GM12873 (cell line): ENCODE results near the gene RD3L.

Experiments used
- TF ChIP-seq, protein P1 (sequence below): IDR thresholded peaks from 2 replicates; pipeline ENCODE4 v1.5.1; 2012; ENCODE audit warnings: low read depth, mild to moderate bottlenecking, moderate library complexity, low read length, control low read depth; ENCODE audit not compliant: insufficient read depth; ENCODE audit errors: missing control alignments

Gene RD3L

DNA sequence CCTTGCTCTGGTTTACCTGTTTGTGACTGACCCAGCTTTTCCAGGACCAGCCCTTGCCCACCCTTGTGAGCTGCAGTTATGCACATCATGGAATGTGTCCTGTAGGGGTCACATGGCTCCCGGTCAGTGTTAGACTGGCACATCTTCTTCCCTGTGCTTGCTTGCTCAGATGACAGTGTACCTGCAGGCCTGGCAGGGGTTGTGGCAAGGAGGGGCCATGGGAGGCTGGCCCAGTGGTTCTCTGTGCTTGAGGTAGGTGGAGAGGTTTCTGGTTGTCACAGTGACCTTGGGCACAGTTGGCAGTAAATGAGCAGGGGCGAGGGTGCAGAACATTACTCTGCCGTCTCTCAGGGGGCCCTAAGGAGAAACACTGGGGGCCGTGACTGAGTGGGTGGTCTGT lies 27.6 kb upstream of the RD3L start:
- TF ChIP-seq, protein P1, sequence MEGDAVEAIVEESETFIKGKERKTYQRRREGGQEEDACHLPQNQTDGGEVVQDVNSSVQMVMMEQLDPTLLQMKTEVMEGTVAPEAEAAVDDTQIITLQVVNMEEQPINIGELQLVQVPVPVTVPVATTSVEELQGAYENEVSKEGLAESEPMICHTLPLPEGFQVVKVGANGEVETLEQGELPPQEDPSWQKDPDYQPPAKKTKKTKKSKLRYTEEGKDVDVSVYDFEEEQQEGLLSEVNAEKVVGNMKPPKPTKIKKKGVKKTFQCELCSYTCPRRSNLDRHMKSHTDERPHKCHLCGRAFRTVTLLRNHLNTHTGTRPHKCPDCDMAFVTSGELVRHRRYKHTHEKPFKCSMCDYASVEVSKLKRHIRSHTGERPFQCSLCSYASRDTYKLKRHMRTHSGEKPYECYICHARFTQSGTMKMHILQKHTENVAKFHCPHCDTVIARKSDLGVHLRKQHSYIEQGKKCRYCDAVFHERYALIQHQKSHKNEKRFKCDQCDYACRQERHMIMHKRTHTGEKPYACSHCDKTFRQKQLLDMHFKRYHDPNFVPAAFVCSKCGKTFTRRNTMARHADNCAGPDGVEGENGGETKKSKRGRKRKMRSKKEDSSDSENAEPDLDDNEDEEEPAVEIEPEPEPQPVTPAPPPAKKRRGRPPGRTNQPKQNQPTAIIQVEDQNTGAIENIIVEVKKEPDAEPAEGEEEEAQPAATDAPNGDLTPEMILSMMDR: no peak

DNA sequence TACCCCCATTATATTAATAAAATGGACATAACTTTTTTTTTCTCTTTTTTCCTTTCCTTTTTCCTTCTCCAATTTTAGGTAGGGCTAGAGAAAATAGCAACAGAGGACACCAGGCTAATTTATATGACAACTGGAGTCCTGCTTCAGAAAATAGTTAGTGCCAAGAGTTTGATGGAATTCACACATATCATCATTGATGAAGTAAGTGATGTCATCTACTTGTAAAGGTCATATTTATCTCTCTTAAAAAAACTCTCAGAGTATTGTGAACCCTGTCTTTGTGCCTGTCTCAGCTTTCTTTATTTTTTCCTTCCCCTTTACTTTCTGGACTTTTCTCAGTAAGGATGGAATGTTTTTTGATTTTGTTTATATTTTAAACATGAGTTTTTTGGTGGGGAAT lies 24.3 kb upstream of the RD3L start:
- TF ChIP-seq, protein P1: no peak

DNA sequence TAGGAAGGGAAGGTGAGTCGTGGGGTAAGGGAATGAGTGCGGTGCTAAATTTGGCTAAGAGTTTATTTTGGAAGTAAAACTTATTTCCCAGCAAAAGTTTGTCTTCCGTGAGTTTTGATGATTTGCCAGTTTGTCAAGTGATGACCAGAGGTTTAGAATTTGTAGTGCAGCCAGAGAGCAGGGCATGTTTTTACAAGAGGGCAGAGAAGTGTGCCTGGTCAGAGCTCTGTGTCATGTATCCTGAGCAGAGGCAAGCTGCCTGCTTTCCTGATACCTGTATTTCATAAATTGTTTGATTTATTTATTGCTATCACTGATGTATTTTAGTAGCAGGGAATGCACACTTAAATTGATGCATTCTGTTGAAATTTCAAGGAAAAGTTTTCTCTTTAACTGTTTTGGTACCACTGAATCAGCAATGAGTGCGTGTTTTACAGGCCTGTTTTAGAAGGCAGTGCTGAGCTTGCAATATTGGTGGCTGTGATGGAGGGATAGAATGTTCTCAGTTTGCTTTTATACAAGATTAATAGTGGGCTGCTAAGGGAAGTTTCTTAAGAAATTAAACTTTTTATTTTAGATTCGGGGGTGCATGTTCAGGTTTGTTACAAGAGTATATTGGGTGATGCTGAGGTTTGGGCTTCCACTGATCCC lies 19.7 kb upstream of the RD3L start:
- TF ChIP-seq, protein P1: no peak

DNA sequence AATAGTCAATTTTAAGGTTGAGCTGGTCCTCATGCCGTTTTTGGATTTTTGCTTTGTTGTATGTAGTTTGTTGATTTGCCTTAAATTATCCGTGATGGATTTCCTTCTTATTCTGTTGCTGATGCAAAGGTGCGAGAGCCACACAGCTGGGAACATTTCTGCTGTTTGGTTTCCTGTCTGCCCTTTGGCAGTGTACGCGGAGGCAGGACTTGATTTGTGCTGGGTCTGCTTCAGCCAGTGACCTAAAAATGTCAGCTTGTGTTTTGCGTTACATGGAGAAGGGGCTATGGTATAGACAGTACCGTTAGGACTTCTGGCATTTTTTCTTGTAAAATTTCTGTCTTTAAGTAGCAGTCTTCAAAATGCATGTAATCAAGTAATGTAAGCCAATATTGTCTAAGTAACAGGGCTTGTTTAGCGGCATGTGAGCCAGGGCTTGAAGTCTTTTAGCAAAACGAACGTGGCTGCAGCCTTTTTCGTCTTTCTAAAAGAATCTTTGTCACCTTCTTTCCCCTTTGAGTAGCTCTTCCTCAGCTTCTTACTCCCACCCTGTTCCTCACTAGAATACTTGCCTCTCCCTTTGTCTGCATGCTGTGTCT lies 18.2 kb upstream of the RD3L start:
- TF ChIP-seq, protein P1: no peak

DNA sequence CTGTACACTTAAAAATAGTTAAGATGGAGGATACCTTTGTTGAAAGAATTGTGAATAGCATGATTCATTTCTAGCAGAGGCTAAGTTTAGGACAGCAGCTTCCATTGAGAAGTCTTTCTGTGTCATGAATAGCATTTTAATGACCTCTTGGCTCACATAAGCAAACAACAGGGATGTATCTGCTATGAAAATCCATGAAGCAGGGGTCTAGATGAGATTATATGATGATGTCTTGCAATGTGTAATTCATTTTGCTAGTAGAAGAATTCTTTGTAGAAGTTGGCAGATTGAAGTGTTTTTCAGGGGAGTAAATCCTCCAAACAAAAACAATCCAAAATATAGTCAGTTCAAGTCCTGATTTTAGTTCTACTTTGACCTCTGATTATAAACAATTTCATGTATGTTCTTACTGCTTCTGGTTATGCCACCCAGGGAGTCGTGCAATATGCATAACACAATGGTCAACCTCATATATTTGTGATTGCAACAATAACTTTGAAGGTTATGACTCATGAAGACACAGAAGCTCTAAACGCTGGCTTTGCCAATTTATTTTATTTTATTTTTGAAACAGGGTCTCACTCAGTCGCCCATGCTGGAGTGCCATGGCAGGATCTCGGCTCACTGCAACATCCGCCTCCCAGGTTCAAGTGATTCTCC lies 6.9 kb upstream of the RD3L start:
- TF ChIP-seq, protein P1: no peak

DNA sequence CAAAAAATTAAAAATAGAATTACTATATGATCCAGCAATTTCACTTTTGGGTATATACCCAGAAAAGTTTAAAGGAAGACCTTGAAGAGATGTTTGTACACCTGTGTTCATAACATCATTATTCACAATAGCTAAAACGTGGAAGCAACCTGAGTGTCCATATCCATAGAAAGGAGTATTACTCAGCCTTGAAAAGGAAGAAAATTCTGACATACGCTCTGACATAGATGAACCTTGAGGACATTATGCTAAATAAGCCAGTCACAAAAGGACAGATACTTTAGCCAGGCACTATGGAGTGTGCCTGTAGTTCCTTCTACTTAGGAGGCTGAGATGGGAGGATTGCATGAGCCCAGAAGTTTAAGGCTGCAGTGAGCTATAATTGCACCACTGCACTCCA lies 6.1 kb upstream of the RD3L start:
- TF ChIP-seq, protein P1: no peak

DNA sequence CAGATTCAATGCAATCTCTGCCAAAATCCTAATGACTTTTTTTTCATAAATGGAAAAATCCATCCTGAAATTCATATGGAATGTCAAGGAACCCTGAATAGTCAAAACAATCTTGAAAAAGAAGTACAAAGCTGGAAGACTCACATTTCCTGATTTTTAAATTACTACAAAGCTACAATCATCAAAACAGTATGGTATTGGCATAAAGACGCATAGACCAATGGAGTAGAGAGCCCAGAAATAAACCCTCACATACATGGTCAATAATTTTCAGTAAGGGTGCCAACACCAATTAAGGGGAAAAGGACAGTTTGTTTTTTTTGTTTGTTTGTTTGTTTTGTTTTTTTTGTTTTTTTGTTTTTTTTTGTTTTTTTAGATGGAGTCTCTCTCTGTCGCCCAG lies 4.6 kb upstream of the RD3L start:
- TF ChIP-seq, protein P1: no peak
